ENCODE results near the gene TMEM88.
A peak's percentile ranks its signal among the peaks of the same experiment; 100 is the strongest.

GRCh38 chr17:7834957-7835813 is 19.7 kb upstream of the TMEM88 start:
- TF ChIP-seq CTCF (IDR thresholded peaks at IDR 0.05) (peak; percentile 75 to 81 (median 80)), POLR2A (IDR thresholded peaks at IDR 0.05) (peak; percentile 70)

All from testis (tissue), 2 donors.